Natural killer cell treated with Interleukin-12 subunit alpha and Interleukin-12 subunit beta and Interleukin-15 and Interleukin-18, amount 100 ng/mL, for 72 hours (primary cell): ENCODE measurements around the gene RBM7. TPM values are rescaled to one million over a fixed set of nuclear protein-coding genes. Genes with fewer than 3 reads are reported as not detected.
A peak's percentile ranks its signal among the peaks of the same experiment; 100 is the strongest.

Experiments used
- ATAC-seq, 2 donors: fragments of 150-1000 bp; cut with Tn5 transposase in 1 of 2; sonication (Bioruptor Pico), chemical (Tn5 transposase) in 1 of 2; 2 replicates each; pipeline ENCODE4 v1.10.0; 2021
- DNase-seq: peaks from one replicate; pipeline ENCODE4 v3.0.0; 2022; ENCODE audit warnings: low spot score
- H3K27ac Mint-ChIP-seq, 2 donors: 1 replicate in 1 of 2; 2 replicates in 1 of 2; pipeline ENCODE4 v1.8.0; 2022; ENCODE audit warnings: mixed read lengths in 2 of 2, mild to moderate bottlenecking in 1 of 2, moderate library complexity in 1 of 2
- H3K27me3 Mint-ChIP-seq, 2 donors: 1 replicate in 1 of 2; 2 replicates in 1 of 2; pipeline ENCODE4 v1.8.0; 2022; ENCODE audit warnings: mixed read lengths in 2 of 2
- H3K36me3 Mint-ChIP-seq: one replicate; pipeline ENCODE4 v1.8.0; 2022; ENCODE audit warnings: mixed read lengths
- H3K4me1 Mint-ChIP-seq, 2 donors: 1 replicate in 1 of 2; 2 replicates in 1 of 2; pipeline ENCODE4 v1.8.0; 2022; ENCODE audit warnings: low read depth in 2 of 2, mixed read lengths in 2 of 2, mild to moderate bottlenecking in 1 of 2
- H3K4me3 Mint-ChIP-seq: one replicate; pipeline ENCODE4 v1.8.0; 2022; ENCODE audit warnings: mixed read lengths
- H3K9me3 Mint-ChIP-seq: 2 replicates; pipeline ENCODE4 v1.8.0; 2022; ENCODE audit warnings: mixed read lengths
- total RNA-seq, 2 donors: library from RNA; stranded (reverse); gene quantifications; one replicate each; pipeline ENCODE4 v1.2.3, GENCODE V29; 2022

The RBM7 gene
- 10 to 100 TPM; 20.2 to 34.1 TPM for total RNA-seq

- DNase-seq (peak; percentile 99), ATAC-seq (peak; percentile 97 to 98)
- H3K4me1 Mint-ChIP-seq = peaks cover 35 to 42% of the 10 kb centered on the region in 2 donors
- H3K27me3 Mint-ChIP-seq = no peaks in the 10 kb centered on the region
- H3K4me3 Mint-ChIP-seq = peak within 1 kb of the TSS; percentile 94
- peaks cover 24% of the 10 kb centered on the region for H3K36me3 Mint-ChIP-seq
- H3K9me3 Mint-ChIP-seq = no peaks in the 10 kb centered on the region
- H3K27ac Mint-ChIP-seq = peak within 1 kb of the TSS; percentile 98 to 99
Observed at GRCh38 chr11:114400216-114400914, at the start of gene RBM7, which contains the start of gene C11orf71. Gene RBM7 (plus strand): TSS chr11:114400666. CDS start chr11:114400672, 6 bp downstream. Gene C11orf71 (minus strand): TSS chr11:114400511. CDS start chr11:114400331, 180 bp downstream.

GRCh38 chr11:114353443-114353842 lies 47.0 kb upstream of the RBM7 start:
- ATAC-seq = no peak
- H3K27me3 Mint-ChIP-seq = peaks cover 0 to 5% of the 10 kb centered on the region in 2 donors
- no peaks in the 10 kb centered on the region for H3K36me3 Mint-ChIP-seq
- no peaks in the 10 kb centered on the region for H3K9me3 Mint-ChIP-seq
- DNase-seq = no peak
- H3K4me1 Mint-ChIP-seq = no peaks in the 10 kb centered on the region
- no peak overlapping the region for H3K27ac Mint-ChIP-seq
- no peak overlapping the region for H3K4me3 Mint-ChIP-seq

GRCh38 chr11:114354076-114354475 lies 46.4 kb upstream of the RBM7 start:
- peaks cover 0 to 9% of the 10 kb centered on the region in 2 donors for H3K27me3 Mint-ChIP-seq
- H3K27ac Mint-ChIP-seq = no peak overlapping the region
- peaks cover 0 to 2% of the 10 kb centered on the region in 2 donors for H3K4me1 Mint-ChIP-seq
- H3K36me3 Mint-ChIP-seq = no peaks in the 10 kb centered on the region
- no peak for DNase-seq
- no peaks in the 10 kb centered on the region for H3K9me3 Mint-ChIP-seq
- no peak for ATAC-seq
- no peak overlapping the region for H3K4me3 Mint-ChIP-seq

GRCh38 chr11:114358716-114359115 lies 41.8 kb upstream of the RBM7 start:
- ATAC-seq = no peak
- H3K9me3 Mint-ChIP-seq = no peaks in the 10 kb centered on the region
- H3K36me3 Mint-ChIP-seq = no peaks in the 10 kb centered on the region
- DNase-seq = no peak
- no peak overlapping the region for H3K27ac Mint-ChIP-seq
- peaks cover 0 to 2% of the 10 kb centered on the region in 2 donors for H3K4me1 Mint-ChIP-seq
- H3K4me3 Mint-ChIP-seq = no peak overlapping the region
- peaks cover 15 to 20% of the 10 kb centered on the region in 2 donors for H3K27me3 Mint-ChIP-seq

- no peaks in the 10 kb centered on the region for H3K9me3 Mint-ChIP-seq
- ATAC-seq = no peak
- no peak for DNase-seq
- H3K4me3 Mint-ChIP-seq = no peak overlapping the region
- H3K27ac Mint-ChIP-seq = no peak overlapping the region
- no peaks in the 10 kb centered on the region for H3K36me3 Mint-ChIP-seq
- peaks cover 15 to 24% of the 10 kb centered on the region in 2 donors for H3K27me3 Mint-ChIP-seq
- H3K4me1 Mint-ChIP-seq = peaks cover 0 to 2% of the 10 kb centered on the region in 2 donors
Observed at GRCh38 chr11:114359342-114359741, 41.1 kb upstream of the RBM7 start.

GRCh38 chr11:114362326-114362725 lies 38.1 kb upstream of the RBM7 start:
- H3K4me1 Mint-ChIP-seq = peaks cover 0 to 2% of the 10 kb centered on the region in 2 donors
- H3K27me3 Mint-ChIP-seq = peaks cover 31 to 35% of the 10 kb centered on the region in 2 donors
- H3K9me3 Mint-ChIP-seq = no peaks in the 10 kb centered on the region
- no peak overlapping the region for H3K27ac Mint-ChIP-seq
- H3K4me3 Mint-ChIP-seq = no peak overlapping the region
- no peaks in the 10 kb centered on the region for H3K36me3 Mint-ChIP-seq
- DNase-seq (no peak), ATAC-seq (no peak)

- H3K36me3 Mint-ChIP-seq = no peaks in the 10 kb centered on the region
- H3K9me3 Mint-ChIP-seq = no peaks in the 10 kb centered on the region
- ATAC-seq (no peak), DNase-seq (no peak)
- no peak overlapping the region for H3K4me3 Mint-ChIP-seq
- peaks cover 0 to 2% of the 10 kb centered on the region in 2 donors for H3K4me1 Mint-ChIP-seq
- no peak overlapping the region for H3K27ac Mint-ChIP-seq
- H3K27me3 Mint-ChIP-seq = peaks cover 31 to 37% of the 10 kb centered on the region in 2 donors
Observed at GRCh38 chr11:114362958-114363357, 37.5 kb upstream of the RBM7 start.

- Mint-ChIP-seq H3K27ac (no peak overlapping the region), H3K4me3 (no peak overlapping the region), H3K27me3 (peaks cover 35 to 43% of the 10 kb centered on the region in 2 donors), H3K36me3 (no peaks in the 10 kb centered on the region), H3K9me3 (no peaks in the 10 kb centered on the region), H3K4me1 (no peaks in the 10 kb centered on the region)
- DNase-seq (no peak), ATAC-seq (no peak)
Observed at GRCh38 chr11:114366331-114367243, 33.9 kb upstream of the RBM7 start.

GRCh38 chr11:114367244-114367957 lies 33.1 kb upstream of the RBM7 start:
- H3K27me3 Mint-ChIP-seq = peaks cover 39 to 50% of the 10 kb centered on the region in 2 donors
- H3K9me3 Mint-ChIP-seq = no peaks in the 10 kb centered on the region
- H3K36me3 Mint-ChIP-seq = no peaks in the 10 kb centered on the region
- DNase-seq (no peak), ATAC-seq (no peak)
- H3K4me3 Mint-ChIP-seq = no peak overlapping the region
- H3K4me1 Mint-ChIP-seq = no peaks in the 10 kb centered on the region
- H3K27ac Mint-ChIP-seq = no peak overlapping the region

- Mint-ChIP-seq H3K27me3 (peaks cover 42 to 58% of the 10 kb centered on the region in 2 donors), H3K36me3 (no peaks in the 10 kb centered on the region), H3K4me3 (no peak overlapping the region), H3K27ac (no peak overlapping the region), H3K4me1 (no peaks in the 10 kb centered on the region), H3K9me3 (no peaks in the 10 kb centered on the region)
- ATAC-seq (no peak), DNase-seq (no peak)
Observed at GRCh38 chr11:114368918-114369680, 31.4 kb upstream of the RBM7 start.

- ATAC-seq = no peak
- Mint-ChIP-seq H3K4me3 (no peak overlapping the region), H3K9me3 (no peaks in the 10 kb centered on the region), H3K36me3 (no peaks in the 10 kb centered on the region), H3K4me1 (no peaks in the 10 kb centered on the region), H3K27ac (no peak overlapping the region), H3K27me3 (peaks cover 37 to 48% of the 10 kb centered on the region in 2 donors)
- DNase-seq = no peak
Observed at GRCh38 chr11:114375052-114375451, 25.4 kb upstream of the RBM7 start.

GRCh38 chr11:114377612-114378267 lies 22.7 kb upstream of the RBM7 start:
- Mint-ChIP-seq H3K36me3 (no peaks in the 10 kb centered on the region), H3K27me3 (peaks cover 32 to 38% of the 10 kb centered on the region in 2 donors)
- DNase-seq = no peak

More at GRCh38 chr11:114377612-114378267, 22.7 kb upstream of the RBM7 start:
- no peak for ATAC-seq
- Mint-ChIP-seq H3K27ac (no peak overlapping the region), H3K4me3 (no peak overlapping the region), H3K4me1 (no peaks in the 10 kb centered on the region), H3K9me3 (no peaks in the 10 kb centered on the region)
